ENCODE data around the gene SLC13A5. TPM values are rescaled to one million over a fixed set of nuclear protein-coding genes. Genes with fewer than 3 reads are reported as not detected.
"Not testable (repeated sequence)": the region's sequence is repeated elsewhere in the genome, so short reads cannot be mapped to it uniquely, and the experiment has no call there.

The SLC13A5 gene
- total RNA-seq, 6 donors from 2014 or later, result 0.09 to 0.27 TPM; not detected in 4

DNA sequence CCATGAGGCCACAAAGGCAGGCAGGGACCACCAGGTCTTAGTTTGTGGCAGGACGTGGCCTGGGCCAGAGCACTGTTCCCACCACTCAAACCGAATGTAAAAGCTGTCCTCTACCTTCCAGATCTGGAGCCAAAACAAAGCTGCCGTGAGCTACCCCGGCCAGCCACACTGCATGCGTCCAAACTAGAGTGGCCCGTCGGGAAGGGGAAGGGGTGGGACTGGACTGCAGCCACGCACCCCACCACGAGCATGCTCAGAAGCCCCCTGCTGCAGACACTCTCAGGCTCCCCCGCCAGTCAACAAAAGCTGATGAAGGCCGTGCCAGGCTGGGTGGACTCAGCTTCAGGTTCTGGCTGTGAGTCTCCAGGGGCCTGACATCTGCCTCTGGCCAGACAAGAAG, 15.2 kb downstream of the SLC13A5 start:
- peak in 1 of 2 donors; percentile 46 for DNase-seq
- WGBS, 2 donors, result 80 to 81% methylated on average over 4 to 11 of the region's 11 CpGs

DNA sequence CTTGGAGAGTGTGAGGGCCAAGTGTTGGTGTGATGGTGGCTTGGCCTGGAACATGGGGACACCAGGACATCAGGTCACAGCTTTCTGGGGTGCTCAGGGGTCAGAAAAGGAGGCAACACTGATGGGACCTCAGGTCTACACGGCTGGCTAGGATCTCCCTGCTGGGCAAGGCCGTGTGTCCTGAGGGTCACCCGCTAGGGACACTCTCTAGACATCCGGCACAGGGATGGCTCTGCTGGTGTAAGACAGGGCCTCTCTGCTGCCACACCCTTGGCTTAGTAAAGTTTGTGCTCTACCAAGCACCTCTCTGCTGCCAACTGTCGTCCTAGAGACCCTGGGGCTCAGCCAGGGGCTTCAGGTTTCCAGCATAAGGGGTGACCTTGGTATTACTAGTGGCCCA, 16.3 kb downstream of the SLC13A5 start:
- H3K36me3 ChIP-seq, result no peaks in the 10 kb centered on the region
- H3K9me3 ChIP-seq, result no peaks in the 10 kb centered on the region
- 60 to 90% methylated on average over 1 to 5 of the region's 5 CpGs for WGBS, 2 donors
- H3K27ac ChIP-seq, result no peak overlapping the region
- H3K4me1 ChIP-seq, result no peaks in the 10 kb centered on the region
- ATAC-seq (ENCODE audit: low FRiP score in 2 of 2) (no peak), DNase-seq (no peak)
- H3K4me3 ChIP-seq, result no peak overlapping the region
- TF ChIP-seq EP300 (IDR thresholded peaks at IDR 0.05) (no peak), POLR2AphosphoS5 (IDR thresholded peaks at IDR 0.05) (no peak)
- TF ChIP-seq, protein P1, sequence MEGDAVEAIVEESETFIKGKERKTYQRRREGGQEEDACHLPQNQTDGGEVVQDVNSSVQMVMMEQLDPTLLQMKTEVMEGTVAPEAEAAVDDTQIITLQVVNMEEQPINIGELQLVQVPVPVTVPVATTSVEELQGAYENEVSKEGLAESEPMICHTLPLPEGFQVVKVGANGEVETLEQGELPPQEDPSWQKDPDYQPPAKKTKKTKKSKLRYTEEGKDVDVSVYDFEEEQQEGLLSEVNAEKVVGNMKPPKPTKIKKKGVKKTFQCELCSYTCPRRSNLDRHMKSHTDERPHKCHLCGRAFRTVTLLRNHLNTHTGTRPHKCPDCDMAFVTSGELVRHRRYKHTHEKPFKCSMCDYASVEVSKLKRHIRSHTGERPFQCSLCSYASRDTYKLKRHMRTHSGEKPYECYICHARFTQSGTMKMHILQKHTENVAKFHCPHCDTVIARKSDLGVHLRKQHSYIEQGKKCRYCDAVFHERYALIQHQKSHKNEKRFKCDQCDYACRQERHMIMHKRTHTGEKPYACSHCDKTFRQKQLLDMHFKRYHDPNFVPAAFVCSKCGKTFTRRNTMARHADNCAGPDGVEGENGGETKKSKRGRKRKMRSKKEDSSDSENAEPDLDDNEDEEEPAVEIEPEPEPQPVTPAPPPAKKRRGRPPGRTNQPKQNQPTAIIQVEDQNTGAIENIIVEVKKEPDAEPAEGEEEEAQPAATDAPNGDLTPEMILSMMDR (IDR thresholded peaks at IDR 0.05), result no peak
- H3K27me3 ChIP-seq, result no peaks in the 10 kb centered on the region

More for the DNA sequence above, 15.2 kb downstream of the SLC13A5 start:
- no peak overlapping the region for H3K27ac ChIP-seq
- H3K36me3 ChIP-seq, result no peaks in the 10 kb centered on the region
- H3K27me3 ChIP-seq, result no peaks in the 10 kb centered on the region
- H3K4me1 ChIP-seq, result no peaks in the 10 kb centered on the region
- H3K9me3 ChIP-seq, result no peaks in the 10 kb centered on the region
- no peak for ATAC-seq (ENCODE audit: low FRiP score in 2 of 2)
- H3K4me3 ChIP-seq, result no peak overlapping the region
- no peak for TF ChIP-seq EP300 (IDR thresholded peaks at IDR 0.05)
- no peak for TF ChIP-seq POLR2A (IDR thresholded peaks at IDR 0.05)
- TF ChIP-seq, protein P1 (IDR thresholded peaks at IDR 0.05), result no peak
- no peak for TF ChIP-seq POLR2AphosphoS5 (IDR thresholded peaks at IDR 0.05)

DNA sequence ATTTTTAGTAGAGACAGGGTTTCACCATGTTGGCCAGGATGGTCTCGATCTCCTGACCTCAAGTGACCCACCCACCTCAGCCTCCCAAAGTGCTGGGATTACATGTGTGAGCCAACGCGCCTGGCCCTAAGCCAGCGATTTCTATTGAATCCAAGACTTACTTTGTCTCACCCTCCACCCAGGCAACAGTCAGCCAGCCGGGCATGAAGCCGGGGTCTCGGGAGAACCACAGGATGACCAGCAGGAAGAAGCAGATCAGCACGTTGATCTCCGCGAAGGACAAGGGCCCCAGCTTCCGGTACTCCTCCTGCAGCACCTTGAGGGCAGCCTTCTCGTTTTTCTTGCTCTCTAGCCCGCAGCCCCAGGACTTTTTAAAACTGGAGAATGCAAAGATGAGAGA, 17.6 kb downstream of the SLC13A5 start:
- H3K9me3 ChIP-seq, result no peaks in the 10 kb centered on the region
- no peaks in the 10 kb centered on the region for H3K4me1 ChIP-seq
- 57 to 76% methylated on average over 13 of the region's 13 CpGs for WGBS, 2 donors
- no peak for DNase-seq
- H3K36me3 ChIP-seq, result no peaks in the 10 kb centered on the region
- no peak overlapping the region for H3K4me3 ChIP-seq
- TF ChIP-seq EP300 (IDR thresholded peaks at IDR 0.05) (no peak), POLR2A (IDR thresholded peaks at IDR 0.05) (no peak), POLR2AphosphoS5 (IDR thresholded peaks at IDR 0.05) (no peak)
- TF ChIP-seq, protein P1 (IDR thresholded peaks at IDR 0.05), result no peak
- no peaks in the 10 kb centered on the region for H3K27me3 ChIP-seq
- no peak overlapping the region for H3K27ac ChIP-seq
- ATAC-seq (ENCODE audit: low FRiP score in 2 of 2), result no peak

GRCh38 chr17:6695051-6695450, 18.1 kb downstream of the SLC13A5 start:
- Histone ChIP-seq H3K4me1 (no peaks in the 10 kb centered on the region), H3K4me3 (no peak overlapping the region), H3K27ac (no peak overlapping the region), H3K9me3 (no peaks in the 10 kb centered on the region), H3K36me3 (no peaks in the 10 kb centered on the region), H3K27me3 (no peaks in the 10 kb centered on the region)
- WGBS, 2 donors, result 63 to 84% methylated on average over 2 of the region's 2 CpGs
- DNase-seq (no peak), ATAC-seq (ENCODE audit: low FRiP score in 2 of 2) (no peak)
- TF ChIP-seq, protein P1 (IDR thresholded peaks at IDR 0.05), result no peak
- TF ChIP-seq POLR2AphosphoS5 (IDR thresholded peaks at IDR 0.05) (no peak), EP300 (IDR thresholded peaks at IDR 0.05) (no peak), POLR2A (IDR thresholded peaks at IDR 0.05) (no peak)

GRCh38 chr17:6691958-6692357, 21.2 kb downstream of the SLC13A5 start:
- ATAC-seq (ENCODE audit: low FRiP score in 2 of 2); H3K27ac ChIP-seq; H3K4me3 ChIP-seq; DNase-seq; H3K4me1 ChIP-seq; H3K9me3 ChIP-seq; H3K36me3 ChIP-seq; H3K27me3 ChIP-seq: not testable (repeated sequence)
- 65 to 66% methylated on average over 6 of the region's 6 CpGs for WGBS, 2 donors
